IMR-90 (cell line): ENCODE measurements around the gene COG1. TPM values are rescaled to one million over a fixed set of nuclear protein-coding genes. Genes with fewer than 3 reads are reported as not detected.

Experiments
- ATAC-seq: fragments of 200-7000 bp; cut with Tn5 transposase; 2 replicates; pipeline ENCODE4 v1.9.1; 2020; ENCODE audit warnings: low read depth, mild to moderate bottlenecking, moderate library complexity
- BruUV-seq: library from RNA; stranded (reverse); fragments of 400-500 nt; replicated peaks from 2 replicates; lab custom pipeline; 2021; lab: Mats Ljungman, UMichigan
- CTCF ChIA-PET: fragments of 300-600 bp; formaldehyde crosslinking; extraction: SDS; loops from one replicate; lab custom pipeline; 2021; ENCODE audit warnings: antibody characterized with exemption; lab: Yijun Ruan, JAX
- POLR2A ChIA-PET: fragments of 300-600 bp; sonication (Branson Sonifier 250); formaldehyde crosslinking; loops from one replicate; lab custom pipeline; 2022; ENCODE audit warnings: antibody characterized with exemption; ENCODE audit not compliant: unreplicated experiment; lab: Charles Lee
- DNase-seq: peaks from one replicate; pipeline ENCODE4 v3.0.0; 2013
- H2AFZ ChIP-seq: replicated peaks from 2 replicates; pipeline ENCODE3; 2013; ENCODE audit warnings: low read length, mild to moderate bottlenecking; ENCODE audit not compliant: poor library complexity
- H2AK5ac ChIP-seq: 2 replicates; pipeline ENCODE4 v1.6.1; 2013; ENCODE audit warnings: low read depth, low read length, inconsistent platforms
- H2AK9ac ChIP-seq: replicated peaks from 2 replicates; pipeline ENCODE3; 2013; ENCODE audit warnings: mild to moderate bottlenecking, low read depth, low read length, moderate library complexity; ENCODE audit not compliant: poor library complexity
- H2BK120ac ChIP-seq: 2 replicates; pipeline ENCODE4 v1.6.1; 2013; ENCODE audit warnings: low read depth, low read length, inconsistent platforms
- H2BK15ac ChIP-seq: 3 replicates; pipeline ENCODE4 v1.6.1; 2013; ENCODE audit warnings: low read depth, low read length, inconsistent platforms
- H2BK20ac ChIP-seq: 2 replicates; pipeline ENCODE4 v1.6.1; 2013; ENCODE audit warnings: low read depth, mild to moderate bottlenecking, inconsistent platforms, low read length, moderate library complexity
- H2BK5ac ChIP-seq: 2 replicates; pipeline ENCODE4 v1.6.1; 2013; ENCODE audit warnings: mild to moderate bottlenecking, low read depth, low read length, inconsistent platforms; ENCODE audit not compliant: poor library complexity, severe bottlenecking
- H3K14ac ChIP-seq: replicated peaks from 2 replicates; pipeline ENCODE4 v1.6.1; 2013; ENCODE audit warnings: low read depth, low read length, inconsistent platforms
- H3K18ac ChIP-seq: 2 replicates; pipeline ENCODE4 v1.6.1; 2013; ENCODE audit warnings: low read depth, low read length, control low read depth
- H3K23ac ChIP-seq: 2 replicates; pipeline ENCODE4 v1.6.1; 2013; ENCODE audit warnings: low read depth, low read length, inconsistent platforms
- H3K27ac ChIP-seq: 2 replicates; pipeline ENCODE4 v1.5.1; 2013; ENCODE audit warnings: mild to moderate bottlenecking, control low read depth, low read length; ENCODE audit not compliant: insufficient read depth
- H3K27me3 ChIP-seq: 2 replicates; pipeline ENCODE4 v1.6.1; 2013; ENCODE audit warnings: low read length; ENCODE audit not compliant: control insufficient read depth, insufficient read depth
- H3K36me3 ChIP-seq: 2 replicates; pipeline ENCODE4 v1.6.1; 2013; ENCODE audit warnings: low read length, mixed read lengths; ENCODE audit not compliant: control insufficient read depth, insufficient read depth
- H3K4ac ChIP-seq: 2 replicates; pipeline ENCODE4 v1.6.1; 2013; ENCODE audit warnings: low read depth, low read length, inconsistent platforms
- H3K4me1 ChIP-seq: 2 replicates; pipeline ENCODE4 v1.6.1; 2013; ENCODE audit warnings: low read length, mixed read lengths; ENCODE audit not compliant: control insufficient read depth, insufficient read depth
- H3K4me2 ChIP-seq: 2 replicates; pipeline ENCODE4 v1.6.1; 2013; ENCODE audit warnings: low read depth, mild to moderate bottlenecking, control low read depth, low read length, moderate library complexity
- H3K4me3 ChIP-seq: 2 replicates; pipeline ENCODE4 v1.5.1; 2013; ENCODE audit warnings: low read depth, mild to moderate bottlenecking, control low read depth, low read length, moderate library complexity; ENCODE audit not compliant: insufficient read depth
- H3K56ac ChIP-seq: 2 replicates; pipeline ENCODE4 v1.6.1; 2013; ENCODE audit warnings: low read length, inconsistent platforms; ENCODE audit not compliant: insufficient read depth; ENCODE audit errors: extremely low read depth
- H3K79me1 ChIP-seq, 2 experiments: 2 replicates each; pipeline ENCODE4 v1.6.1; 2013; ENCODE audit warnings: low read length in 2 of 2, inconsistent platforms in 1 of 2, low read depth in 1 of 2
- H3K9ac ChIP-seq: 2 replicates; pipeline ENCODE4 v1.6.1; 2013; ENCODE audit warnings: low read depth, low read length, control low read depth
- H3K9me1 ChIP-seq: 2 replicates; pipeline ENCODE4 v1.6.1; 2013; ENCODE audit warnings: low read length, inconsistent platforms; ENCODE audit not compliant: insufficient read depth
- H3K9me3 ChIP-seq: 2 replicates; pipeline ENCODE4 v1.6.1; 2013; ENCODE audit warnings: low read length; ENCODE audit not compliant: control insufficient read depth, insufficient read depth
- H4K20me1 ChIP-seq: 2 replicates; pipeline ENCODE4 v1.6.1; 2013; ENCODE audit warnings: low read length, inconsistent platforms; ENCODE audit not compliant: insufficient read depth
- H4K5ac ChIP-seq: 2 replicates; pipeline ENCODE4 v1.6.1; 2013; ENCODE audit warnings: mild to moderate bottlenecking, low read depth, low read length, control low read depth
- H4K8ac ChIP-seq, 2 experiments: 2 replicates each; pipeline ENCODE4 v1.6.1; 2013; ENCODE audit warnings: low read depth in 2 of 2, low read length in 2 of 2, control low read depth in 1 of 2, inconsistent platforms in 1 of 2
- H4K91ac ChIP-seq: 2 replicates; pipeline ENCODE4 v1.6.1; 2013; ENCODE audit warnings: low read depth, low read length, inconsistent platforms; ENCODE audit not compliant: insufficient read depth
- BHLHE40 ChIP-seq: fragments of 150-350 bp; IDR thresholded peaks from 2 replicates; pipeline ENCODE4 v1.6.1; 2016; ENCODE audit warnings: mild to moderate bottlenecking, low read depth, low read length
- CEBPB ChIP-seq: IDR thresholded peaks from 2 replicates; pipeline ENCODE4 v1.6.1; 2012; ENCODE audit warnings: low read depth, low read length, improper control_type of control experiment
- CHD1 ChIP-seq: IDR thresholded peaks from 2 replicates; pipeline ENCODE4 v1.6.1; 2012; ENCODE audit warnings: low read depth, low read length, improper control_type of control experiment
- FOS ChIP-seq: fragments of 150-350 bp; IDR thresholded peaks from 2 replicates; pipeline ENCODE4 v1.6.1; 2016; ENCODE audit warnings: low read depth, low read length
- MAFK ChIP-seq: IDR thresholded peaks from 2 replicates; pipeline ENCODE4 v1.6.1; 2012; ENCODE audit warnings: low read depth, low read length, improper control_type of control experiment
- MAZ ChIP-seq: IDR thresholded peaks from 2 replicates; pipeline ENCODE4 v1.6.1; 2012; ENCODE audit warnings: low read depth, mild to moderate bottlenecking, low read length, improper control_type of control experiment, moderate library complexity, borderline replicate concordance
- MXI1 ChIP-seq: IDR thresholded peaks from 2 replicates; pipeline ENCODE4 v1.6.1; 2012; ENCODE audit warnings: low read depth, mild to moderate bottlenecking, low read length, moderate library complexity, borderline replicate concordance
- NFE2L2 ChIP-seq: fragments of 150-350 bp; IDR thresholded peaks from 2 replicates; pipeline ENCODE4 v1.6.1; 2016; ENCODE audit warnings: low read depth, mild to moderate bottlenecking, low read length
- POLR2A ChIP-seq: IDR thresholded peaks from 2 replicates; pipeline ENCODE4 v1.6.1; 2012; ENCODE audit warnings: mild to moderate bottlenecking, low read depth, low read length
- RAD21 ChIP-seq: IDR thresholded peaks from 2 replicates; pipeline ENCODE4 v1.6.1; 2012; ENCODE audit warnings: low read length, improper control_type of control experiment
- RCOR1 ChIP-seq: IDR thresholded peaks from 2 replicates; pipeline ENCODE4 v1.6.1; 2012; ENCODE audit warnings: mild to moderate bottlenecking, low read length, improper control_type of control experiment; ENCODE audit not compliant: insufficient replicate concordance
- RFX5 ChIP-seq: IDR thresholded peaks from 2 replicates; pipeline ENCODE4 v1.8.0; 2012; ENCODE audit warnings: low read depth, mild to moderate bottlenecking, low read length, moderate library complexity
- SMC3 ChIP-seq: fragments of 150-350 bp; IDR thresholded peaks from 2 replicates; pipeline ENCODE4 v1.6.1; 2016; ENCODE audit warnings: low read depth, mild to moderate bottlenecking, antibody characterized with exemption, low read length, moderate library complexity
- WGBS, 2 experiments: methylation state at CpG; one replicate each; pipeline versions ENCODE4 v1.1.5 to v1.1.7; 2013; ENCODE audit warnings: missing lambda C conversion rate in 2 of 2; ENCODE audit not compliant: insufficient read length in 1 of 2; ENCODE audit errors: extremely low coverage in 2 of 2; 5-methylcytosine and 5-hydroxymethylcytosine counted together
- dilution Hi-C: fragments of 300-500 bp; cut with HindIII; formaldehyde crosslinking; loops from one replicate; pipeline ENCODE4 v1.14.3; 2018; ENCODE audit warnings: low sequenced_read_pairs; ENCODE audit not compliant: unreplicated experiment
- in situ Hi-C: fragments of 300-500 bp; cut with MboI; formaldehyde crosslinking; loops from 3 replicates; pipeline ENCODE4 v1.14.3; 2019; ENCODE audit warnings: low sequenced_read_pairs, inconsistent platforms, mixed read lengths
- intact Hi-C: fragments of 100-400 bp; cut with micrococcal nuclease; formaldehyde crosslinking; loops from 2 replicates; pipeline ENCODE4 v1.10.0; 2022
- polyA plus RNA-seq, 3 experiments: library from polyadenylated mRNA; depleted of rRNA; stranded (reverse); fragments of >200 nt; gene quantifications; 2 replicates each; pipeline ENCODE4 v1.2.3, GENCODE V29; 2012; ENCODE audit warnings: low replicate concordance in 1 of 3
- total RNA-seq: library from RNA; depleted of rRNA; stranded (reverse); fragments of >200 nt; gene quantifications from 2 replicates; pipeline ENCODE4 v1.2.3, GENCODE V29; 2012
- TF ChIP-seq, protein P1 (sequence below): conservative IDR thresholded peaks from 2 replicates; pipeline ENCODE4 v1.5.1; 2012; ENCODE audit warnings: mild to moderate bottlenecking, low read depth, low read length, improper control_type of control experiment
- TF ChIP-seq, protein P2 (sequence below): fragments of 150-350 bp; IDR thresholded peaks from 2 replicates; pipeline ENCODE4 v1.6.1; 2017; ENCODE audit warnings: mild to moderate bottlenecking, antibody characterized with exemption, low read length, low read depth
- TF ChIP-seq, protein P3 (sequence below): fragments of 150-350 bp; IDR thresholded peaks from 2 replicates; pipeline ENCODE4 v1.6.1; 2016; ENCODE audit warnings: low read depth, mild to moderate bottlenecking, low read length, moderate library complexity, borderline replicate concordance

Gene COG1
- total and polyA plus RNA-seq, 2 of the 4 experiments (the other 2 are of a cell fraction): 18.3 to 35.1 TPM

DNA sequence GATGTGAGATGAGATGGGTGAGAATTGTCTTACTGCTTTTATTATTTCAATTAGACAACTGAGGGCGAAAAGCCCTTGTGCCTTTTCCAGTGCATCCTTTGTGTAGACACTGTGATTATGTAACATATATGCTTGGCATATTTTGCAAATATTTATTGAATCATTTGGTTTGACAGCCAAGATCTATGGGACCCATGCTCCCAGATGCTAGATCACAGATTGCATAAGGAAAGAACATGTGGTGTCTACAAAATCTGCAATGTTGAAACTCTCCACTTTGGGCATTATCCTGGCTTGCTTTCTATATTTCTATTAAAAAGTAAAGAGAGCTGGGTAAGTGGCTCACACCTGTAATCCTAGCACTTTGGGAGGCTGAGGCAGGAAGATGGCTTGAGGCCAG is 4.8 kb upstream of the COG1 start:
- H2AK9ac ChIP-seq: no peak overlapping the region
- ChIA-PET POLR2A (no interaction called here), CTCF (interaction anchor here (0.8 kb wide), 1 partner anchor 462 kb away, joined by 3 read pairs; no protein-coding TSS in a partner anchor)
- no peak for ATAC-seq
- no peak overlapping the region for H2BK20ac ChIP-seq
- no peaks in the 10 kb centered on the region for H3K27me3 ChIP-seq
- no peak overlapping the region for H2AK5ac ChIP-seq
- H3K27ac ChIP-seq: no peak overlapping the region
- H2BK5ac ChIP-seq: no peak overlapping the region
- no peak overlapping the region for H3K56ac ChIP-seq
- no peak overlapping the region for H3K4ac ChIP-seq
- H2AFZ ChIP-seq: no peak overlapping the region
- 100% methylated on average over 1 of the region's 1 CpG; no CpG with 5 or more reads in 1 of the 2 experiments for WGBS, 2 experiments
- H3K4me1 ChIP-seq: no peaks in the 10 kb centered on the region; the same call in none of the 2 replicates
- H3K9me1 ChIP-seq: no peaks in the 10 kb centered on the region
- H3K14ac ChIP-seq: no peak overlapping the region
- in situ Hi-C loops (loop anchor here (5.0 to 10.0 kb wide), 3 partner anchors 201 to 623 kb away; no protein-coding TSS in a partner anchor), dilution Hi-C loops (no loop called here), intact Hi-C loops (loop anchor here (2.0 kb wide), 1 partner anchor 201 kb away; no protein-coding TSS in a partner anchor)
- no peak for DNase-seq
- H3K9me3 ChIP-seq: no peaks in the 10 kb centered on the region
- H3K9ac ChIP-seq: no peak overlapping the region
- BruUV-seq: no TSS peak
- no peak overlapping the region for H4K5ac ChIP-seq
- TF ChIP-seq RFX5 (no peak), RAD21 (no peak), MAFK (no peak), SMC3 (no peak), CHD1 (no peak), MXI1 (no peak), POLR2A (no peak), MAZ (no peak), FOS (no peak), NFE2L2 (no peak), CEBPB (no peak), RCOR1 (no peak), BHLHE40 (no peak)
- TF ChIP-seq, protein P1, sequence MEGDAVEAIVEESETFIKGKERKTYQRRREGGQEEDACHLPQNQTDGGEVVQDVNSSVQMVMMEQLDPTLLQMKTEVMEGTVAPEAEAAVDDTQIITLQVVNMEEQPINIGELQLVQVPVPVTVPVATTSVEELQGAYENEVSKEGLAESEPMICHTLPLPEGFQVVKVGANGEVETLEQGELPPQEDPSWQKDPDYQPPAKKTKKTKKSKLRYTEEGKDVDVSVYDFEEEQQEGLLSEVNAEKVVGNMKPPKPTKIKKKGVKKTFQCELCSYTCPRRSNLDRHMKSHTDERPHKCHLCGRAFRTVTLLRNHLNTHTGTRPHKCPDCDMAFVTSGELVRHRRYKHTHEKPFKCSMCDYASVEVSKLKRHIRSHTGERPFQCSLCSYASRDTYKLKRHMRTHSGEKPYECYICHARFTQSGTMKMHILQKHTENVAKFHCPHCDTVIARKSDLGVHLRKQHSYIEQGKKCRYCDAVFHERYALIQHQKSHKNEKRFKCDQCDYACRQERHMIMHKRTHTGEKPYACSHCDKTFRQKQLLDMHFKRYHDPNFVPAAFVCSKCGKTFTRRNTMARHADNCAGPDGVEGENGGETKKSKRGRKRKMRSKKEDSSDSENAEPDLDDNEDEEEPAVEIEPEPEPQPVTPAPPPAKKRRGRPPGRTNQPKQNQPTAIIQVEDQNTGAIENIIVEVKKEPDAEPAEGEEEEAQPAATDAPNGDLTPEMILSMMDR: no peak
- TF ChIP-seq, protein P2, sequence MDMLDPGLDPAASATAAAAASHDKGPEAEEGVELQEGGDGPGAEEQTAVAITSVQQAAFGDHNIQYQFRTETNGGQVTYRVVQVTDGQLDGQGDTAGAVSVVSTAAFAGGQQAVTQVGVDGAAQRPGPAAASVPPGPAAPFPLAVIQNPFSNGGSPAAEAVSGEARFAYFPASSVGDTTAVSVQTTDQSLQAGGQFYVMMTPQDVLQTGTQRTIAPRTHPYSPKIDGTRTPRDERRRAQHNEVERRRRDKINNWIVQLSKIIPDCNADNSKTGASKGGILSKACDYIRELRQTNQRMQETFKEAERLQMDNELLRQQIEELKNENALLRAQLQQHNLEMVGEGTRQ: no peak
- TF ChIP-seq, protein P3, sequence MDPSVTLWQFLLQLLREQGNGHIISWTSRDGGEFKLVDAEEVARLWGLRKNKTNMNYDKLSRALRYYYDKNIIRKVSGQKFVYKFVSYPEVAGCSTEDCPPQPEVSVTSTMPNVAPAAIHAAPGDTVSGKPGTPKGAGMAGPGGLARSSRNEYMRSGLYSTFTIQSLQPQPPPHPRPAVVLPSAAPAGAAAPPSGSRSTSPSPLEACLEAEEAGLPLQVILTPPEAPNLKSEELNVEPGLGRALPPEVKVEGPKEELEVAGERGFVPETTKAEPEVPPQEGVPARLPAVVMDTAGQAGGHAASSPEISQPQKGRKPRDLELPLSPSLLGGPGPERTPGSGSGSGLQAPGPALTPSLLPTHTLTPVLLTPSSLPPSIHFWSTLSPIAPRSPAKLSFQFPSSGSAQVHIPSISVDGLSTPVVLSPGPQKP: no peak
- no peak overlapping the region for H3K4me2 ChIP-seq
- no peak overlapping the region for H2BK120ac ChIP-seq
- H3K36me3 ChIP-seq: no peaks in the 10 kb centered on the region
- peaks cover 0 to 10% of the 10 kb centered on the region in 2 experiments; a peak in 2 of 4 replicates for H3K79me1 ChIP-seq
- no peak overlapping the region for H2BK15ac ChIP-seq
- no peak overlapping the region for H4K91ac ChIP-seq
- H3K23ac ChIP-seq: no peak overlapping the region
- H4K8ac ChIP-seq: no peak overlapping the region
- H4K20me1 ChIP-seq: no peaks in the 10 kb centered on the region
- H3K18ac ChIP-seq: no peak overlapping the region
- no peak overlapping the region for H3K4me3 ChIP-seq
